Ectodermal cell (in vitro differentiated cells): Measurements from ENCODE around the gene TCIRG1.
A peak's percentile ranks its signal among the peaks of the same experiment; 100 is the strongest.

Experiments
- H3K27ac ChIP-seq: 2 replicates; pipeline ENCODE4 v1.7.0; 2013; ENCODE audit warnings: mild to moderate bottlenecking, low read depth, low read length; ENCODE audit not compliant: insufficient read depth, poor library complexity, severe bottlenecking
- H3K27me3 ChIP-seq: 2 replicates; pipeline ENCODE4 v1.7.0; 2013; ENCODE audit warnings: mild to moderate bottlenecking, low read length; ENCODE audit not compliant: insufficient read depth, control insufficient read depth, poor library complexity, severe bottlenecking
- H3K36me3 ChIP-seq: one replicate; pipeline ENCODE4 v1.7.0; 2013; ENCODE audit warnings: low read length; ENCODE audit not compliant: control insufficient read depth, insufficient read depth
- H3K4me1 ChIP-seq: one replicate; pipeline ENCODE4 v1.7.0; 2013; ENCODE audit warnings: low read length; ENCODE audit not compliant: control insufficient read depth, insufficient read depth
- H3K4me3 ChIP-seq: 2 replicates; pipeline ENCODE4 v1.7.0; 2013; ENCODE audit warnings: low read depth, low read length, control low read depth; ENCODE audit not compliant: insufficient read depth
- H3K9me3 ChIP-seq: 2 replicates; pipeline ENCODE4 v1.7.0; 2013; ENCODE audit warnings: mild to moderate bottlenecking, low read length, moderate library complexity; ENCODE audit not compliant: control insufficient read depth
- WGBS, 2 experiments: methylation state at CpG; one replicate each; pipeline ENCODE4 v1.1.7; 2013; ENCODE audit warnings: missing lambda C conversion rate in 2 of 2; 5-methylcytosine and 5-hydroxymethylcytosine counted together

The TCIRG1 gene

GRCh38 chr11:68020575-68020974 lies 18.2 kb upstream of the TCIRG1 start:
- WGBS, 2 experiments = 52 to 55% methylated on average over 11 of the region's 11 CpGs
- no peak overlapping the region for H3K4me3 ChIP-seq
- no peaks in the 10 kb centered on the region for H3K9me3 ChIP-seq
- H3K27me3 ChIP-seq = no peaks in the 10 kb centered on the region
- H3K4me1 ChIP-seq = peaks cover 13% of the 10 kb centered on the region
- H3K36me3 ChIP-seq = no peaks in the 10 kb centered on the region
- no peak overlapping the region for H3K27ac ChIP-seq

DNA sequence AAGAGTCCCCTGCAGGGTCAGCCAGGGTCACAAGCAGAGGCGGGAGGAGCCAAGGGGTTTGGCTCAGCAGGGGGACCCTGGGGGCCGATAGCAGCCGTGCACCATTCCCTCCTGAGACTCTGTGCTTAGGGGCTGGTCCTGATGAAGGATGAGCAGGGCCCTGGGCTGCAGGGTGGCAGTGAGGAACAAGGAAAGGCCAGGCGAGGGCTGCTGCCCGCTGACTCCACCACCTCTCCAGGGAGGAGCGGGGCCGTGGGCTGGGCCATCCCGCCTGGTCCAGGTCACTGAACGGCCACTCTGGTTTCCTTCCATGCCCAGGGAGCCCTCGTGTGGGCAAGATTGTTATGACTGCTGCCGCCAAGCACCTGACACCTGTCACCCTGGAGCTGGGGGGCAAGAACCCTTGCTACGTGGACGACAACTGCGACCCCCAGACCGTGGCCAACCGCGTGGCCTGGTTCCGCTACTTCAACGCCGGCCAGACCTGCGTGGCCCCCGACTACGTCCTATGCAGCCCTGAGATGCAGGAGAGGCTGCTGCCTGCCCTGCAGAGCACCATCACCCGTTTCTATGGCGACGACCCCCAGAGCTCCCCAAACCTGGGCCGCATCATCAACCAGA lies 17.5 kb upstream of the TCIRG1 start:
- Histone ChIP-seq H3K27ac (no peak overlapping the region), H3K4me3 (no peak overlapping the region), H3K27me3 (no peaks in the 10 kb centered on the region), H3K9me3 (no peaks in the 10 kb centered on the region), H3K4me1 (peaks cover 13% of the 10 kb centered on the region), H3K36me3 (no peaks in the 10 kb centered on the region)
- 72 to 73% methylated on average over 27 of the region's 27 CpGs for WGBS, 2 experiments

DNA sequence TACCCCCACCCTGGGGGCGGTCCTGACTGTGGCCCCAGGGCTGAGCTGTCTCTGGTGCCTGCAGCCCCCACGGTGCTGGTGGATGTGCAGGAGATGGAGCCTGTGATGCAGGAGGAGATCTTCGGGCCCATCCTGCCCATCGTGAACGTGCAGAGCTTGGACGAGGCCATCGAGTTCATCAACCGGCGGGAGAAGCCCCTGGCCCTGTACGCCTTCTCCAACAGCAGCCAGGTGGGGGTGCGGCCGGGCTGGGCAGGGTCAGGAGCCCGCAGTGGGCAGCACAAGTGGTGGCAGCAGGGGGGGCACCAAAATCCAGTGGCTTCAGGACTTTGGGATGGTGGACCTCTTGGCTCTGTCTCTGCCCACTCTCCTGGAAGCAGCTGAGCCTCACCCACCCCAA lies 16.3 kb upstream of the TCIRG1 start:
- H3K4me1 ChIP-seq = peaks cover 13% of the 10 kb centered on the region
- H3K9me3 ChIP-seq = no peaks in the 10 kb centered on the region
- H3K36me3 ChIP-seq = no peaks in the 10 kb centered on the region
- no peak overlapping the region for H3K27ac ChIP-seq
- H3K27me3 ChIP-seq = no peaks in the 10 kb centered on the region
- H3K4me3 ChIP-seq = no peak overlapping the region
- WGBS, 2 experiments = 89 to 91% methylated on average over 13 of the region's 13 CpGs

- Histone ChIP-seq H3K36me3 (no peaks in the 10 kb centered on the region), H3K27ac (no peak overlapping the region), H3K4me3 (no peak overlapping the region), H3K27me3 (no peaks in the 10 kb centered on the region), H3K9me3 (no peaks in the 10 kb centered on the region), H3K4me1 (peaks cover 24% of the 10 kb centered on the region)
- WGBS, 2 experiments = 94 to 95% methylated on average over 5 of the region's 5 CpGs
Observed at GRCh38 chr11:68024508-68024907, 14.3 kb upstream of the TCIRG1 start.

GRCh38 chr11:68025047-68025446 lies 13.8 kb upstream of the TCIRG1 start:
- Histone ChIP-seq H3K27me3 (no peaks in the 10 kb centered on the region), H3K4me3 (no peak overlapping the region), H3K36me3 (no peaks in the 10 kb centered on the region), H3K9me3 (no peaks in the 10 kb centered on the region), H3K27ac (no peak overlapping the region), H3K4me1 (peaks cover 25% of the 10 kb centered on the region)
- 82 to 89% methylated on average over 5 of the region's 5 CpGs for WGBS, 2 experiments

DNA sequence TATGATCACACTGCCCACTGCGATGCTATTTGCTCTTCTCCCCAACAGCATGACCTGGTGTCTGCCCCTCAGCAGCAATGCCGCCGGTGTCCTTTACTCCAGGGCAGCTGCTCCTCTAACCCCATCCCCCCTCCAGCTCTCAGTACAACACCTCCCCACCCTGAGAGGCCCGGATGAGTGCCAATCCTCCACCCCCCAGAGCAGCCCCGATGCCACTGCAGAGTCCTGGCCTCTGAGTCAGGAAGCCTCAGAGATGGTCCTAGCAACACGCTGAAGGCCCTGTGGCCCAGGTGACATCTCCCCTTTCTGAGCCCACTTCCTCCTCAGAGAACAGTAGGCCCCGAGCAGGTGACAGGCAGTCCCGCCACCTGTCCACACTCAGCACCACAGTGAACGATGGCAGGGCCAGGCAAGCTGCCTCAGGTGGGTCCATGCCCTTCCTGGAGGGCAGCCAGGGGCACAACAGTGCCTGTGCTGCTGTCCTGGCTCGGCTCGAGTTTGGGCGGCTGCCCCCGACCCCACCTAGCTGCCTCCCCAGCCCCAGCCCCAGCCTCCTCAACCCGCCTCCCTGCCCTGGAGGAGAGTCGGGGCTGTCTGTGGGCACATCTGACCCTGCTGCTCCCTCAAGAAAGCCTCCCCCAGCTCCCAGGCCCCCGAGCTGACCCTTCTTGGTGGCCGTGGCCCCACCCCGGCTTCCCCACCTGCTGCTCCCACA lies 12.3 kb upstream of the TCIRG1 start:
- Histone ChIP-seq H3K9me3 (no peaks in the 10 kb centered on the region), H3K27me3 (no peaks in the 10 kb centered on the region), H3K4me1 (peaks cover 17% of the 10 kb centered on the region), H3K36me3 (no peaks in the 10 kb centered on the region), H3K4me3 (no peak overlapping the region), H3K27ac (no peak overlapping the region)
- WGBS, 2 experiments = 93 to 94% methylated on average over 18 of the region's 18 CpGs

DNA sequence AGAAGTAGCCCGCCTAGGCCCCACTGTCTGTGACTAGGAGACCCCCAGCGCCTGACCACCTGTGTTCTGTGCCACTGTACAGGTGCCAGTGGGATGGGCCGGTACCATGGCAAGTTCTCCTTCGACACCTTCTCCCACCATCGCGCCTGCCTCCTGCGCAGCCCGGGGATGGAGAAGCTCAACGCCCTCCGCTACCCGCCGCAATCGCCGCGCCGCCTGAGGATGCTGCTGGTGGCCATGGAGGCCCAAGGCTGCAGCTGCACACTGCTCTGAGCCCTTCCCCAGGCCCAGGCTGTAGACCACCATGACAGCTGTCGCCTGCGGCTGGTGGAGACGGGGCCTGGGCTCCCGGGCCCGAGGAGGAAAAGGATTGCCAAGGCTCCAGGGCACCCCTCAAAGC lies 11.2 kb upstream of the TCIRG1 start:
- 94% methylated on average over 21 of the region's 21 CpGs for WGBS, 2 experiments
- H3K4me1 ChIP-seq = peaks cover 23% of the 10 kb centered on the region
- no peaks in the 10 kb centered on the region for H3K27me3 ChIP-seq
- H3K9me3 ChIP-seq = no peaks in the 10 kb centered on the region
- H3K4me3 ChIP-seq = no peak overlapping the region
- no peak overlapping the region for H3K27ac ChIP-seq
- H3K36me3 ChIP-seq = peaks cover 3% of the 10 kb centered on the region

DNA sequence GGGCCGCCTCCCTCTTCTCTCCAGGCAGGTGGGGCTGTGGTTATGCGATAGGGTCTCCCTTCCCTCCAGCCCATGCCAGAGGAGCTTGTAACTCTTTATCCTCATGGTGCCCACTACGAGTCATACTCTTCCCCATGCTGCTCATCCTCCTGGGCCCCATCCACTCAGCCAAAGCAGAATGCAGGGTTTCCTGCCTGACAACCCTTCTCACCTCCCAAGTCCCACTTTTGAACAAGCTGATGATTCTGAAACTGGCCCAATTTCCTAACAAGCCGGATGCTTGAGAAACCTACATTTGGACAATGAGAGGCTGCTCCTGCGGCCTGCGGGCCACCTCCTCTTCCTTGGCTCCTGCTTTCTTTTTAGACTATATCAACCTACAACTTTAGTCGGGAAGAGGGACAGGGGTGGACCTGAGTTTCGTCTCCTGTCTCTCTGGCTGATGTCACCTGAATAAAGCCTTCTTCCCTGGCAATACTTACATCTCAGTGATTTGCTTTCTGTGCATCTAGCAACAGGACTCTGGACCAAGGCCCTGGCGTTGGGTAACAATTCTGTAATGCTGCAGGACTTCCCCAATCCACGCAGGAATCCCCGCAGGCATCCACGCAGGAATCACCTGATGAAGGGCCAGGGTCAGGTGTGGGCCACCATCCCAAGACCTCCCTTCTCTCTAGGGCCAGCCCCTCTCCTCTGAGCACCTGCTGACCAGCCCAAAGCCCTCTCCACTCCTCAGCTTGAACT lies 9.9 kb upstream of the TCIRG1 start:
- Histone ChIP-seq H3K4me3 (no peak overlapping the region), H3K9me3 (no peaks in the 10 kb centered on the region), H3K36me3 (peaks cover 16% of the 10 kb centered on the region), H3K27ac (no peak overlapping the region), H3K27me3 (no peaks in the 10 kb centered on the region), H3K4me1 (peaks cover 23% of the 10 kb centered on the region)
- 91 to 95% methylated on average over 12 of the region's 12 CpGs for WGBS, 2 experiments

DNA sequence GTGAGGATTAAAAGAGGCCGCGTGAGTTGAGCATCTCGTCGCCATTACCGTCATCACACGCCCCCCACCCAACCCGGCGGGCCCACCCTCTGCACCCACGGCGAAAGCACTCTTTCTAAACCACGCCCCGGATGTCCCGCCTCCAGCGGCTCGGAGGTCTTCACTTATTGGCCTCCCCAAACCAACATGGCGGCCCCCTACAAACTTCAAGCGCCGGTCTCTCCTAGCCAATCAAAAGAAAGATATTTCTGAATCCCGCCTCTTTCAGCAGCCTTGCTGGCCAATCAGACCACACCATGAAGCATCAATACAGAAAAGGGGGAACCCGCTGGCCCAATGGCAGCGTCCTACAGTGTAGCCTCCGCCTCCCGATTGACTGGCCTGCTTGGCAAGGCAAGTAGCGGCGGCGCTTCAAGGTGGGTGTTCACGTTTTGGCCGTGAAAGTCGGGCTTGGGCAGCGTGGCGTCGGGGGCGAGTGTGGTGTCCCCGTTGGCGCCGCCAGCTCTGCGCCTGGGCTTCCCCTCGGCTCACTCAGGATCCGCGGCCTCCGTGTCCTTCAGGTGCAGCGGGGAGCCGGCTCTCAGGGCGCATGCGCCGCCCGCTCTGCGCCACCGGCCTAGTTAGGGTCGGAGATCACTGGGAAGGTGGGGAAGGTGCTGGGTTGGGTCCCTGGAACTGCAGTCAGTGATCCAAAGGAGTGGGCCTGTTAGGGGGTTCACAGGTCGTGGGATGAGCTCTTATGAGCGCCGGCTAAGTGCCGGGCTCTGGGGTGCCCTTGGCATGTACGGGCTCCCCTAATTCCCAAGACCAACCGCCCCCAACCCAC lies 8.3 kb upstream of the TCIRG1 start, which contains the start of gene NDUFS8:
NDUFS8 (plus strand) TSS at position 364 of the 826 bp plus-strand sequence. CDS start 1,471 bp downstream, outside the sequence.
- H3K36me3 ChIP-seq = peaks cover 21% of the 10 kb centered on the region
- H3K27ac ChIP-seq = peak within 1 kb of the TSS; percentile 8
- peak within 1 kb of the TSS; percentile 99 for H3K4me3 ChIP-seq
- H3K27me3 ChIP-seq = no peaks in the 10 kb centered on the region
- peaks cover 23% of the 10 kb centered on the region for H3K4me1 ChIP-seq
- no peaks in the 10 kb centered on the region for H3K9me3 ChIP-seq
- 0 to 1% methylated on average over 56 of the region's 56 CpGs for WGBS, 2 experiments
